Measurements from ENCODE around the gene ADAMTS2.

Gene ADAMTS2

DNA sequence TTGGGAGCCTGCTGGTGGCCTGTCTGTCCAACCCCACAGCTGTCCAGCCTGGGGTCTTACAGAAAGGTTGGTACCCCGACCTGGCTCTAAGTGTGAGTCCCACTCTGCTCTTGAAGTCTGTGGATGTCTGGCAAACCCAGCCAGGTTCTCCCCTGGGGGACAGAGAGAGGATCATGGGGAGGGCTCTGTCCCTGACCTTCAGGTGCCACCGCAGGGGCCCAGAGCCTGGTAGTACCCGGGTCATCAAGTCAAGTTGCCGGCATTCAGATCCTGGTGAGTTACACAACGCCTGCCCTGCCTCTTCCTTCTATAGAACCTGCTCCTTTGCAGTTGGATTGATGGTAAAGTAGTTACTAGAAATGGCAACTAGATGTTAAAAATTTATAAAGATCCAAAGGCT is 66.7 kb downstream of the ADAMTS2 start:
- DNase-seq (ENCODE audit: low read depth in 3 of 3): no peak

DNA sequence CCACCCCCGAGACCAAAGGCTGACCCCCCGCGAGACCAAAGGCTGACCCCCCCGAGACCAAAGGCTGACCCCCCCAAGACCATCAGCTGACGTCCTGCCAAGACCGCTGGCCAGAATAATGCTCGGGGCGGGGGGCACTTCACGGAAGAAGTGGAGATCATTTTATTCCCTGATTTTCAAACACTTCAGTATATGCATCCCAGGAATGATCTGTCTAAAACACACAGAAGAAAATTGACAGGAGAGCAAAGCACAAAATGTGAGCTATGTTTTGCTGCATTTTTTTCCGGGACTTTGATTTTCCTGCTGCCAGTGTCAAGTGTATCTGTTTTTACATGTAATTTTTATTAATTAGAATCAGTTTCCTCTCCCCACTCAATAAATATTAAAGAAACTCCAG is 67.1 kb downstream of the ADAMTS2 start:
- DNase-seq (ENCODE audit: low read depth in 3 of 3): no peak

DNA sequence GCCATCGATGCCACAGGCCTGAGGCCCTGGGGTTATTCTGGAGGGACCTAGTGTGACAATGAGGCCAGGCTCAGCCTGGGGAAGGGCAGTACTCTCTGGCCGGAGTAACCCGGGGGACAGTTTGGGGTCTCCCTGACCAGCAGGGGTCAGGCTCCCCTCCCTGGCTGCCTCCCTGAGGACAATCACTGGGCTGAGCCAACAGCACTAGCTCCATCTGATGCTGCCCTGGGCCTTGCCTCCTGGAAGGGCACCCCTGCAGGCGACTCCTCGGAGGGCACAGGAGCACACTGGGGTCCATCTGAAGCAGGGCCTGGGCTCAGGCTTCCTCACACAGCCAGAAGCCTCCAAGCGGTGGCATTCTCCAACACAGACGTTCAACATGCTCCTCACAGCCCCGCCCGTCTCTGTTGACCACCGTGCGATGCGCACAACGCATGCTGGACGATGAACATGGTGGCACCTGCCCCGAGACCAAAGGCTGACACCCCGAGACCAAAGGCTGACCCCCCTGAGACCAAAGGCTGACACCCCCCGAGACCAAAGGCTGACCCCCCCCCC is 68.3 kb downstream of the ADAMTS2 start:
- DNase-seq (ENCODE audit: low read depth in 3 of 3): no peak

DNA sequence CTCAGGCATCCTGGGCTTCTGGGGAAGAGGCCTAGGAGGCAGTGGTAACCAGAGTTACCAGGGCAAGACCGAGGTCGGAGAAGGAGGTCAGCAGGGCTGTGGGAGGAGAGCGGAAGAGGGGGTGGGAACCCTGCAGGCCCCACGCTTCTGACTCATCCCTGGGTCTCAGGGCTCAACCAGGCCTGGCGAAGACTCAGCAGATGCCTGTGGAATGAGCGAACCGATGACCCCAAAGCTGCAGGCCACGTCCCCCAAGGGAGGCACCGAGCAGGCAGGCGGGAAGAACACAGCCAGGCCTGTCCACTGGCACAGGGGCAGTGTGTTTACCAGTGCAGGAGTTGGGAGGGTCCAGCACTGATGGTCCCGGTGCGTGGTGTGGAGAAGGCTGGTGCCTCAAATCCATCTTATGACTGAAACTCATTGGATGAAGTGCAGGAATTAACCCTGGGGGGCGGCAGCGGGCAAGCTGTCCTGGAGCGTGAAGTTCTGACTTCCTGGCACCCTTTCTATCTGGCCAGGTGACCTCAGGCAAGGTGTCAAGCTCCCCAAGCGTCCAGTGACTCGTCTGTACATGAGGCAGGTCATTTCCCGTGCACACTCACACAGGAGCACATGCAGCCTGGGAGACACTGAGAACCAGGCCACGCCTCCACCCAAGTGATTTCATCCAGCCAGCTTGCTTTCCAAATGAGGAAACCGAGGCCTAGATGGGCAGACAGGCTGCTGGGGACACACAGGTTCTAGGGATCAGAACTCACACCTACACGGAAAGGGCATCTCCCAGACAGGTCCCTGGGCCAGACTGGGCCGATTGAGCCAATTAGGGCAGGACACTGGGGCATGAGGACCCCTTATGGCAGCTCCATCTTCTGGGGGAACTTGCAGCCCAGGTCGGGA is 69.1 kb downstream of the ADAMTS2 start:
- no peak for DNase-seq (ENCODE audit: low read depth in 3 of 3)

DNA sequence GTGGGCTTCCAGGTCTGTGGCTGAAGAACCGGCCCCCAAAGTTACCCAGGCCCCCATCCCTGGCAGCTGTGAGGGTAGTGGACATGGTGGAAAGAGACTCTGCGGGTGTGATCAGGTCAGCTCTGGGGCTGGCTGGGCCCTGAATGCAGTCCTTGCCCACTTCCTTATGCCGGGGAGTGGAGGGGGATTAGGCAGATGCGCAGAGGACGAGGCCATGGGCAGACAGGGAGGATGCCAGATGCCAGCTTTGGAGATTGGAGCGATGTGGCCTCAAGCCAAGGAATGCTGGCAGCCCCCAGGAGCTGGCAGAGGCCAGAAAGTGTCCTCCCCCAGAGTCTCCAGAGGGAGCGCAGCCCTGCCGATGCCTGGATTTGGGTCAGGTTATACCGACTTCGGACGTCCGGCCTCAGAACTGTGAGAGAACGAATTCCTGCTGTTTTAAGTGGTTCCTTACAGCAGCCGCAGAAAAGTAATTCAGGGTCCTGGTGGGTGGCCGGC is 69.8 kb downstream of the ADAMTS2 start:
- no peak for DNase-seq (ENCODE audit: low read depth in 3 of 3)

DNA sequence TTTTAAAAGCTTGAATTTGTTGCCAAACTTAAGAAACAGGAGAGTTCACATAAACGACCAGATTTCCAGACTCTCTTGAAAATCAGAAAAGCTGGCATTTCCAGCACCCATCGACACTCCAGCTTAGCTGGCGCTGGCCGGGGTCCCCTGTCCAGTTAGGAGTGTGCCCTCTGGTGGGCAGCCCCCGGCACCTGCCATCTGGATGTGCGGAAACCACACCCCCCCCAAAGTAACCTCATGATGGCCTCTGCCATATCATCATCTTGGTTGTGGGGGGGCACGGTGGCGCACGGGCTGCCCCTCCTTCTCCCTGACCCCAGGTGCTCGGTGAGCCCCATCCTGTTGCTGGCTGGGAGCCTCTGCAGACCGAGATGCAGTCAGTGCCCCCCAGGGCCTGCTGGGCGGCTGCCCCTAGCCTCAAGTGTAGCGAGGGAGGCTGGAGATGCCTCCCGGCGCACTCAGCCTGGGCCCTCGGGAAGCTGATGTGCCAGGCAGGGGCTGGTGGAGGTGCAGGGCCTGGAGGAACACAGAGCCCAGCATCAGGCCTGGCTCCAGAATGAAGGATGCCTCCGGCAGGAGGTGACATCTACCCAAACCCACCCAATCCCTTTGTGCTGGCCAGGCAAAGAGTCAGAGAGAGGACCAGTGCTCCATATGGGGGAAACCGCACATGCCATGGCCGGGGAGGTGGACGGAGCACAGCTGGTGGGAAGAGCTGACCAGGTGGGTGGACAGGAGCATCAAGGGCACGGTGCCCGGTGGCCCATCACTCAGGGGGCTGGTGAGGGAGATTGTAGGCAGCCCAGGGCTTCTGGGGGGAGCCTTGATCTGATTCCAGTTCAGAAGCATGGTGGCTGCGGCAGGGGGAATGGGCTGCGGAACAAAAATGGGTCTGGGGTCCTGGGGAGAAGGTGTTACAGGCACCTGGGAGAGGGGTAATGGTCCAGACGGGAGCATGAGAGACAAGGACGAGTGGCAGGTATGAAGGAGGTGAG is 70.6 kb downstream of the ADAMTS2 start:
- DNase-seq (ENCODE audit: low read depth in 3 of 3): no peak

DNA sequence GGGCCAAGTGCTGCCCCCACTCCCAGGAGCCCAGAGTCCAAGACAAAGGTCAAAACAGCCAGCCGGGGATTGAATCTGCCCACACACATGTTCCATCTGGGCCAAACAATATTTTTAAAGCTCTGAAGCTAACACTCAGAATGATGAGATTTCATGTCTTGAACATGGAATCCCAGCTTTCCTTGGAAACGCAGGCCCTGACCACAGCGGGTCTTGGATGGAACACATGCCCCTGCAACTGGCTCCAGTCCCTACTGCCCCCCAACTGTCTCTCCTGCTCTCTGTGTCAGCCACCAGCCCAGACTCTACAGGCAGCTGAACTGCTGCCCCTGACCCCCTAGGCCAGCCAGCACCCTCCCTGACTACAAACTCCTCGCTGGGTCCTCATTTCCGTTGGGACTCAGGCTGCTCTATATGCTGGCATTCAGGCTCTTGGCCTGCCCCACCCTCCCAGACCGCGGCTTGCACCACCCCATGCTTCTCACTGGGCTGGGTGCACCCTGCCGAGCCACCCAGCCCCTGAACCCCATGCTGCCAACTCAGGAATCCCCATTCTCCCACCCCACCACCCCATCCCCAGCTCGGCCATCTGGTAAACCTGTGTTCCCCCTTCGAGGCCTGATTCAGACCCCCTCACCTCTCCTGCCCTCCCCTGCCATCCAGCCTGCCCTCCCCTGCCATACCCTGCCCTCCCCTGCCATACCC is 71.7 kb downstream of the ADAMTS2 start:
- no peak for DNase-seq (ENCODE audit: low read depth in 3 of 3)

DNA sequence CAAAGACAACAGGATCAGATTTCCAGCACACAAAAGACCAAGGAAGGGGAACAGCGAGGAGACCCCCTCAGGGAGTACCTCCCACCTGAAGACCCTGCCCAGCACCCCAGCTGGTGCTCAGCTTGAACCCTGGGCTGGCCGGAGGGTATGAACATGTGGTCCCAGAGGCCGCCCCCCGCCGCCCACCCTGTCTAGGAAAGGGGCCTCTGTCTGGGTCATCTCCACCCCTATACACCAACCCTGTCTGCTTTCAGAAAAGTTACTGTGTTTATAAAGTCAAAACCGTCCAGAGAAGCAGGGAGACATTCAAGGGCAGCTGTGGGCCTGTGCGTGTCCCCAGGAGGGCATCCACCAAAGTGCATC is 72.2 kb downstream of the ADAMTS2 start:
- DNase-seq (ENCODE audit: low read depth in 3 of 3): no peak

DNA sequence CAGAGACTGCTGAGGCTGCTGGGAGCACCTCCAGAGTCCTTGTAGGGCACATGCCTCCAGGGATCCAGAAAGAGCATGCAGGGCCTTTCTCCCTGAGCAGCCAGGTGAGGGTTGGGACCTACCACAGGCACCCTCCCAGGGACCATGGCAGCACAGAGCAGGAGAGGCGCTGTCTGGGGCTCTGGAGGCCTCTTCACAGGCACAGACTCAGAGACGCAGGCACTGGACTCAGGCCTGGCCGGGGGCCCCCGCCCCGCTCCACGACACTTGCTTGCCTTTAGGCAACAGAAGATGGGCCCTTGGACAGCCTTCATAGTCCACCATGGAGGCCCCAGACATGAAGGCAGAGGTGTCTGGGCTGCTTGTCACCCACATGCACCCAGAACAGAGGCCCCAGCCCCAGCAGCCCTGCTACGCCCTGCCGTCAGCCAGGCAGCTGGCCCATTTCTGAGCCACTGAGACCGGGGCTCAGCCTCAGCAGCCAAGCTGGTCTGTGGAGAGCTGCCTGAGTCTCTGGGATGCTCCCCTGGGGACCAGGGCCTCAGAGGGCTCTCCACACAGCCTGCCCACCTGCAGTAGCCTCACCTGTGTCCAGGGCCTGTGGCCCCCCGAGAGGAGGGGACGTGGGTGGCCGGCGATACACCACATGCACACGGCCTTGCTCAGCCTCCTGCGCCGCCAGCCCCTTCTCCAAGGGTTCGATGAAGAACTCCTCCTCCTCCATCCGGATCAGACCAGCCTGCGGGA is 72.8 kb downstream of the ADAMTS2 start:
- no peak for DNase-seq (ENCODE audit: low read depth in 3 of 3)

DNA sequence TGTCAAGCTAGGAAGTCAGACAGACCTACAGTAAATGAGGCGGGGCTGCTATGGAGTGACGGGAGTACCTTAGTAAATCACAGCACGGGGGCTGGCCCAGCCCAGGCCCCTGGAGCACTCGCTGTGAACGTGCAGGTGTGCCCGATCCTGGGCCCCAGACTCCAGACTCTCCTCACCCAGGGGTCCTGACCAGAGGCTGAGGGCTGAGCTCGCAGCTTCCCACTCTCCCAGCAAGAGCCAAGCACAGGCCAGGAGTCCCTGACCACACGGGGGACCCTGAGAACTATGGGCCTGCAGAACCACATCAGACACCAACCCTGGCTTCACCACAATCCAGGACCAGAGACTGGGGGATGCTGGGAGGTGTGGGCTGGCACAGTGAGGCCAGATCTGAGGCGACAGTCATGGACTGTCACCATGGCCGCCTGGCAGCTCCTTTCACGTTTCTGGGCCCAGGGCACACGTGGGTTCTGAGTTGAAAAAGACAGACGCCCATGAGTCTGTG is 73.4 kb downstream of the ADAMTS2 start:
- no peak for DNase-seq (ENCODE audit: low read depth in 3 of 3)

DNA sequence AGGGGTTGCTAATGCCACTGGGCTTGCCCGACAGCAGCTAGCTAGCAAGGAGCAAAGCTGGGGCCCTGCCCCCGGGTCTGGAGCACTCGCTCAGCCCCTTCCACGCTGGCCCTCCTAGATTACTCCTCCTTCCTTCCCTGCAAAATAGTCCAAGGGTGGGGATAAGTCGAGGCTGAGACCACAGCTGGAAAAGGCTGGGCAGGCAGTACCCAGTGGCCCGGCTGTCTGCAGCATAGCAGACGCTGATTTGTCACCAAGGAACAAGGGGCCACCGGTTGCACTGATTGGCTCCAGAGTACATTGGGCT is 73.9 kb downstream of the ADAMTS2 start:
- DNase-seq (ENCODE audit: low read depth in 3 of 3): no peak

DNA sequence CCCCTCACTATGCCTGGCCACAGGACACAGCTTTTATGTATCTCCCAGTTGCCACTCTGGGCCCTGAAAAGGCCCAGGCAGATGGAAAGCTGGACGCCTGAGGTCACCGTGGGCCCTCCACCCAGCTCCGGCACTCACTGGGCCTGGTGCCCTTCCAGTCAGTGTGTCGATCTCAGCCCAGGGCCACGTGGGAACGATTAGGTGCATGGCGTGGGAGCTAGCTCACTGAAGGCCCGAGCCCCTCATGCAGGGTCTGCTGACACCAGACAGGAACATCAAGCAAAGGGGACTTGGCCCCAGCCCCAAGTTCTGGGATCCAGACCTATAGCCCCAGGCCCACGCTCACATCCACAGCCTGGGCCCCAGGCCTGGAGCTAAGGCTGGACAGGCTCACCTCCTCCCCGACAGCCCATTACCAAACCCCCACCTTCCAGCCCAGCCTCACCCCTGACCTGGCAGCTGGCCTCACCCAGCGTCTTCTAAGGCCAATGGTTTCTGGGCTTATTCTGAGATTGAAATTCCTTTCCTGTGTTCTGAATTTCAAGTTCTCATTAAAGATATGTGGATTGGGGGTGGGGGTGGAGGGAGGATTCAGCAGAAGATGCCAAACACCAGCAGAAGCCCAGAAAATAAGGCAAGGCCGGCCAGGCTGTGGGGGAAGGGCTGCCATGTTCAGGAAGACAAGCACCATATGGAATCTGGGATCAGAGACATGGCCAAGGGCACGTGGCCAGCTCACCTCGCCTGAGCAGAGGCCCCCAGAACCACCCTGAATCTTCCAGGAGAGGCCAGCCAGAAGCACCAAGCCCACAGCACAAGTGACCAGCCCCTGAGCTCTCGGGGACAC is 74.5 kb downstream of the ADAMTS2 start:
- DNase-seq (ENCODE audit: low read depth in 3 of 3): no peak

DNA sequence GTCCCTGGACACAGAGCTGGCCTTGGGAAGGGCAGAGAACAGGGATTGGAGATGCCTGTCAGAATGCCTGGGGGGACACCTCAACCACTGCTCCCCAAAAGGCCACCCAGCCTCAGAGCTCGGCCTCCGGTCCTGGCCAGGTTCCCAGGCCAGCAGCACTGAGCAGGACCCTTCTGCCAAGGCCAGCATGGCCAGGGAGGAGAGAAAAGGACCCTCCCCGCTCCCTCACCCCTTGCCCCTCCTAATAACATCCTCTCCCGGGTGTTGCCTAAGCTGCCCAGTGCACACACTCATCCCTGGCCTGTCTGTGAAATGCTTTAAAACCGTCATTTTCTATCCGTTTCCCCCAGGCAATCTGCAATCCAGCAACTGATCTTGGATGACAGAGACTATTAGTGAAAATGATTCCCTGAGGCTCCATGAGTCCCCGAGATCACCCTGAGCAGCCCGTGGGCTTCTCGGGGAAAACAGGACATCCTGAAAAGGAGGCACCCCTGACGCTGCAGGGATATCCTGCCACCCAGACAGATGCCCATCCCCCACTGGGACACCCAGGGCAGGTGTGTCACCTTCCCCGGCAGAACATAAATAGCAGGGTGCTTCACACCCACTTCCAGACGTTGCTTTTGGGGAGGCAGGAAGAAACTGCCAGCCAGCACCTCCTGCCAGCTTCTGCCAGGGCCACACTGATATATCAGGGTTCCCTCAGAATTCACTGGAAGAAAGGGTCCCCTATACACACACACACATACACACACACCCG is 75.3 kb downstream of the ADAMTS2 start:
- no peak for DNase-seq (ENCODE audit: low read depth in 3 of 3)

DNA sequence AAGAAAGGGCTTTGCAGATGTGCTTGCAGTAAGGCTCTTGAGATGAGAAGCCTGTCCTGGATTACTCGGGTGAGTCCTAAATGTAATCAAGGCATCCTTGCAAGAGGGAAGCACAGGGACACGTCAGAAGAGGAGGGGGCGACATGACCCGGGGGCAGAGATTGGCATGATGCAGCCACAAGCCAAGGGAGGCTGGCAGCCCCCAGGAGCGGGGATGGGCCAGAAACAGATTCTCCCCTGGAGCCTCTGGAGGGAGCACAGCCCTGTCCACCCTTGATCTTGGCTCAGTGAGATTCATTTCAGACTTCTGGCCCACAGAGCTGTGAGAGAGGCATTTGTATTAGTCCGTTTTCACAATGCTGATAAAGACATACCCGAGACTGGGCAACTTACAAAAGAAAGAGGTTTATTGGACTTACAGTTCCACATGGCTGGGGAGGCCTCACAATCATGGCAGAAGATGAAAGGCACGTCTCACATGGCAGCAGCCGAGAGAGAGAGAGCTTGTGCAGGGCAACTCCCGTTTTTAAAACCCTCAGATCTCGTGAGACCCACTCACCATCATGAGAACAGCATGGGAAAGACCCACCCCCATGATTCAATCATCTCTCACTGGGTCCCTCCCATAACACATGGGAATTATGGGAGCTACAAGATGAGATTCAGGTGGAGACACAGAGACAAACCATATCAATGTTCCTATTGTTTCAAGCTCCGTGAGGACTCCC is 76.1 kb downstream of the ADAMTS2 start:
- no peak for DNase-seq (ENCODE audit: low read depth in 3 of 3)

DNA sequence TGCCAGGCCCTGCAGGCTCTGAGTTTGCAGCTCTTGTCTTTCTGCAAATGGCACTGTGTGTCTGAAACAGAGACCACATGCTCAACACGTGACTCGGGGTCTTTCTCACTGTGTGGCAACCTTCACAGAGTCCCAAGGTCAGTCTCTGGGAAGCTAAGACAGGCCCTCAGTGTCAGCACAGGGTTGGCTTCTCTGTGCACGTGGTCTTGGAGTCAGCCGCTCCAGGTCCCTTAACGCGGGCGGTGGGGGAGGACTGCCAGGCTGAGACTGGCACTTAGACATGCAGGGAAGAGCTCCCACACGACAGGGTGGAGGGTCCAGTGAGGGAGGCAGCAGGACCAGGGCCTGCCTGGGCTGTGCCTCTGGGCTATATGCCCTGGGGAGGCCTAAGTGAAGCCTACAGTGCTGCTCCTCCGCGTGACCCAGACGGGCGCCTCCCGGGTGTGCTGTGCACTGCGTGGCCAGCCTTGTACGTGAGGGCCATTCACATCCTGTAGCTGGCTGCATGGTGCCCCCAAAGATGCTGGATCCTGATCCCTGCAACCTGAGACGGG is 76.8 kb downstream of the ADAMTS2 start:
- DNase-seq (ENCODE audit: low read depth in 3 of 3): no peak

DNA sequence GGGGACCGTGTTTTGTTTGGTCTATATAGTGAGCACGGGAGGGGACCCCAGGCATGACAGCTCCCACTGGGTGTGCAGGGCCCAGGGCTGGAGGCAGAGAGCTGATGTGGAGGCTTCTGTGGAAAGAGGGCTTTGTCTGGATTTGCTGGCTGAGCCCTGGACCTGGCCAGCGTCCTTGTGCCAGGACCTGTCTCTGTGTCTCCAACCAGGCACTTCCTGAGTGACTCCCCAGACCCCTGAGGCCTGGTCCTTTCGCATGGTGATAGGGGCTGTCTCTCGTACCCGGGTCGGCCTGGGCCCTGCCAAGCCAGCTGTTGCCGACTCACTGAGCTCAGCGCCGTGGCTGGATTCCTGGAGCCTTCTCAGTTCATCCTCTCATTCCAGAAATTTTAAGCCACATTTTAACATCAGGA is 77.6 kb downstream of the ADAMTS2 start:
- DNase-seq (ENCODE audit: low read depth in 3 of 3): no peak

DNA sequence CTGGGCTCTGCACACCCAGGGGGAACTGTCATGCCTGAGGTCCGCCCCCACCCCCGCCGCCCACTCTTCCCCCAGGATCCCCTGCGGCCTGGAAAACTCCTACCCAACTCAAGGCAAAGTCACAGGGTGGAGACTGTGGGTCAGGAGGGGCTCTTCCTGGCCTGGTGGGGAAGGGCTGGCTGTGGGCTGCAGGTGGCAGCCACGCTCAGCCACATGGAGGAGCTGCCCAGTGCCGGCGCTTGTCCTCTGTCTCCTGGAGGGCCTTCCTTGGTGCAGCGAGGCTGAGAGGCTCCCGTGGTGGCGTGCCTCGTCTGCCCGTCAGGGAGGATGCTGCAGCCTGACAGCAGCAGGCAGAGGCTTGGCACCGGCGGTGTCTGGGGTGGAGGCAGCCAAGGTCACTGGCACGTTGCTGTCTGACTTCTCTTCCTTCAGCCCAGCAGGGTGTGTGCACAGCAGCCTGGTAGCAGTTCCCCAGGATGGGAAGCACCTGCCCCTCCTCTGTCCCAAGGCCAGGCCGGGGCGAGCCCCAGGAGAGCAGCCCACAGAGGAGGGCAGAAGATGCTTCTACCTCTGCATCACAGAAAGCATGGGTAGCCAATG is 78.1 kb downstream of the ADAMTS2 start:
- no peak for DNase-seq (ENCODE audit: low read depth in 3 of 3)

All from stimulated activated CD4-positive, alpha-beta T cell treated with anti-CD3 and anti-CD28 coated beads, TNF-alpha, amount 100 ng/mL, for 48 hours (primary cell).